GM10248 (cell line): ENCODE results near the gene ICAM5.
"Not testable (repeated sequence)": the region's sequence is repeated elsewhere in the genome, so short reads cannot be mapped to it uniquely, and the experiment has no call there.

Experiments used
- CTCF ChIA-PET: fragments of 300-600 bp; sonication (Branson Sonifier 250); formaldehyde crosslinking; extraction: SDS; loops from one replicate; lab custom pipeline; 2021; ENCODE audit warnings: antibody characterized with exemption; lab: Yijun Ruan, JAX
- POLR2A ChIA-PET: fragments of 350-650 bp; sonication (Branson Sonifier 250); formaldehyde crosslinking; extraction: SDS; loops from one replicate; lab custom pipeline; 2020; ENCODE audit warnings: antibody characterized with exemption; lab: Yijun Ruan, JAX
- DNase-seq: peaks from one replicate; pipeline ENCODE4 v3.0.0; 2012; ENCODE audit errors: extremely low spot score
- TF ChIP-seq, protein P1 (sequence below): IDR thresholded peaks from 2 replicates; pipeline ENCODE4 v1.5.1; 2012; ENCODE audit warnings: mild to moderate bottlenecking, low read depth; ENCODE audit errors: extremely low read depth, missing control alignments, control extremely low read depth

Gene ICAM5, protein sequence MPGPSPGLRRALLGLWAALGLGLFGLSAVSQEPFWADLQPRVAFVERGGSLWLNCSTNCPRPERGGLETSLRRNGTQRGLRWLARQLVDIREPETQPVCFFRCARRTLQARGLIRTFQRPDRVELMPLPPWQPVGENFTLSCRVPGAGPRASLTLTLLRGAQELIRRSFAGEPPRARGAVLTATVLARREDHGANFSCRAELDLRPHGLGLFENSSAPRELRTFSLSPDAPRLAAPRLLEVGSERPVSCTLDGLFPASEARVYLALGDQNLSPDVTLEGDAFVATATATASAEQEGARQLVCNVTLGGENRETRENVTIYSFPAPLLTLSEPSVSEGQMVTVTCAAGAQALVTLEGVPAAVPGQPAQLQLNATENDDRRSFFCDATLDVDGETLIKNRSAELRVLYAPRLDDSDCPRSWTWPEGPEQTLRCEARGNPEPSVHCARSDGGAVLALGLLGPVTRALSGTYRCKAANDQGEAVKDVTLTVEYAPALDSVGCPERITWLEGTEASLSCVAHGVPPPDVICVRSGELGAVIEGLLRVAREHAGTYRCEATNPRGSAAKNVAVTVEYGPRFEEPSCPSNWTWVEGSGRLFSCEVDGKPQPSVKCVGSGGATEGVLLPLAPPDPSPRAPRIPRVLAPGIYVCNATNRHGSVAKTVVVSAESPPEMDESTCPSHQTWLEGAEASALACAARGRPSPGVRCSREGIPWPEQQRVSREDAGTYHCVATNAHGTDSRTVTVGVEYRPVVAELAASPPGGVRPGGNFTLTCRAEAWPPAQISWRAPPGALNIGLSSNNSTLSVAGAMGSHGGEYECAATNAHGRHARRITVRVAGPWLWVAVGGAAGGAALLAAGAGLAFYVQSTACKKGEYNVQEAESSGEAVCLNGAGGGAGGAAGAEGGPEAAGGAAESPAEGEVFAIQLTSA

DNA sequence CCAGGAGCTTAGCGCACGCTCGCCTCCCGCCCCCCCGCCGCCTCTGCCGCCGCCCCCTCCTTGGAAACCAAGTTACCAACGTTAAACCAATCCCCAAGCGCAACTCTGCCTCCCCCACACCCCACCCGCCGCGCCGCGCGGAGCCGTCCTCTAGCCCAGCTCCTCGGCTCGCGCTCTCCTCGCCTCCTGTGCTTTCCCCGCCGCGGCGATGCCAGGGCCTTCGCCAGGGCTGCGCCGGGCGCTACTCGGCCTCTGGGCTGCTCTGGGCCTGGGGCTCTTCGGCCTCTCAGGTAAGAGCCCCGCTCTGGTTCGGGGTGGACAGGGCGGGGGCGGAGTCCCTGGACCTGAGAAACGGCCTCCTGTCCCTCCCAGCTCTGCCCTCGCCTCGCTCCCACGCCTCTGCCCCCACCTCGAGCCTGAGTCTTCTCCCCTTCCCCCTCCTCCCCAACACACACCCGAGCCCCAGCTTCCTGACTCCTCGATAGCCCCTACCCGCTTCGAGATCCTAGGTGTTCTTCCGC is at the start of gene ICAM5:
TSS of gene ICAM5 (plus strand) at position 117 of the 521 bp plus-strand sequence. CDS start at position 209, 92 bp downstream.
- TF ChIP-seq, protein P1, sequence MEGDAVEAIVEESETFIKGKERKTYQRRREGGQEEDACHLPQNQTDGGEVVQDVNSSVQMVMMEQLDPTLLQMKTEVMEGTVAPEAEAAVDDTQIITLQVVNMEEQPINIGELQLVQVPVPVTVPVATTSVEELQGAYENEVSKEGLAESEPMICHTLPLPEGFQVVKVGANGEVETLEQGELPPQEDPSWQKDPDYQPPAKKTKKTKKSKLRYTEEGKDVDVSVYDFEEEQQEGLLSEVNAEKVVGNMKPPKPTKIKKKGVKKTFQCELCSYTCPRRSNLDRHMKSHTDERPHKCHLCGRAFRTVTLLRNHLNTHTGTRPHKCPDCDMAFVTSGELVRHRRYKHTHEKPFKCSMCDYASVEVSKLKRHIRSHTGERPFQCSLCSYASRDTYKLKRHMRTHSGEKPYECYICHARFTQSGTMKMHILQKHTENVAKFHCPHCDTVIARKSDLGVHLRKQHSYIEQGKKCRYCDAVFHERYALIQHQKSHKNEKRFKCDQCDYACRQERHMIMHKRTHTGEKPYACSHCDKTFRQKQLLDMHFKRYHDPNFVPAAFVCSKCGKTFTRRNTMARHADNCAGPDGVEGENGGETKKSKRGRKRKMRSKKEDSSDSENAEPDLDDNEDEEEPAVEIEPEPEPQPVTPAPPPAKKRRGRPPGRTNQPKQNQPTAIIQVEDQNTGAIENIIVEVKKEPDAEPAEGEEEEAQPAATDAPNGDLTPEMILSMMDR = no peak
- CTCF ChIA-PET = interaction anchor here (0.8 to 6.3 kb wide), 13 partner anchors 9 to 128 kb away, joined by 3 to 54 read pairs (median 4); partner anchors contain the start of genes ICAM1, RAVER1 and S1PR2
- POLR2A ChIA-PET = interaction anchor here (1.0 to 4.0 kb wide), 7 partner anchors 9 to 91 kb away, joined by 3 to 84 read pairs (median 6); partner anchors contain the start of genes ICAM1, RAVER1 and TYK2
- DNase-seq = no peak

DNA sequence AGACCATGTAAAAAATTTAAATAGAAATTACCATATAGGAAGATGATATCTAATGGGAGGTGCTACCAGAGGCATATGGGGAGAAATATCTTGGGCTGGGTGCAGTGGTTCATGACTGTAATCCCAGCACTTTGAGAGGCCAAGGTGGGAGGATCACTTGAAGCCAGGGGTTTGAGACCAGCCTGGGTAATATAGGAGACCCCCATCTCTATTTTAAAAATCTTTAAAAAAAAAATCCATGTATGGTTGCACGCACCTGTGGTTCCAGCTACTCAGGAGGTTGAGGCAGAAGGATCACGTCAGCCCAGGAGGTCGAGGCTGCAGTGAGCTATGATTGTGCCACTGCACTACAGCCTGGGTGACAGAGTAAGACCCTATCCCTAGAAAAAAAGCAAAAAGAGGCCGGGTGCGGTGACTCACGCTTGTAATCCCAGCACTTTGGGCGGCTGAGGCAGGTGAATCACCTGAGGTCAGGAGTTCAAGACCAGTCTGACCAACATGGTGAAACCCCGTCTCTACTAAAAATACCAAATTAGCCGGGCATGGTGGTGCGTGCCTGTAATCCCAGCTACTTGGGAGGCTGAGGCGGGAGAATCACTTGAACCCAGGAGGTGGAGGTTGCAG is 47.8 kb upstream of the ICAM5 start:
- ChIA-PET POLR2A (interaction anchor here (0.6 kb wide), 1 partner anchor 28 kb away, joined by 3 read pairs; no protein-coding TSS in a partner anchor), CTCF (interaction anchor here (1.5 to 4.8 kb wide), 4 partner anchors 8 to 147 kb away, joined by 4 to 20 read pairs (median 12); no protein-coding TSS in a partner anchor)
- not testable (repeated sequence) for DNase-seq

DNA sequence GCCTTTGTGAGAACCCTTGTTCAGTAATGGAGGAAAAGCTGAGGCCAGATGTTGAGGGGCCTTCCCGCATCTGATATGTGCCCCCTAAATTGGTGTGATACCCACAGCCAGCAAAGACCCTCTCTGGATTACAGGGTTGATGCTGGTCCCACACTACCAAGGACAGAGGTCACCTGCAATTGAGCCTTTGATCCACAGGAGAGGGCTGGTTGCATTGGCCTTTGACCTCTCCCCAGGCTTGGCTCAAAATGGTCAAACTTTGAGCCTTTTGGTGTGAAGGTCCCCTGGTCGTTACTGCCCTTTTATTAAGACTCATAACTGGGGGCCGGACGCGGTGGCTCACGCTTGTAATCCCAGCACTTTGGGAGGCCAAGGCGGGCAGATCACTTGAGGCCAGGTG is 46.1 kb upstream of the ICAM5 start:
- ChIA-PET CTCF (interaction anchor here (2.8 to 4.8 kb wide), 2 partner anchors 15 kb away, joined by 13 to 20 read pairs; no protein-coding TSS in a partner anchor), POLR2A (interaction anchor here (0.7 kb wide), 1 partner anchor 22 kb away, joined by 4 read pairs; no protein-coding TSS in a partner anchor)
- TF ChIP-seq, protein P1 = no peak
- no peak for DNase-seq

DNA sequence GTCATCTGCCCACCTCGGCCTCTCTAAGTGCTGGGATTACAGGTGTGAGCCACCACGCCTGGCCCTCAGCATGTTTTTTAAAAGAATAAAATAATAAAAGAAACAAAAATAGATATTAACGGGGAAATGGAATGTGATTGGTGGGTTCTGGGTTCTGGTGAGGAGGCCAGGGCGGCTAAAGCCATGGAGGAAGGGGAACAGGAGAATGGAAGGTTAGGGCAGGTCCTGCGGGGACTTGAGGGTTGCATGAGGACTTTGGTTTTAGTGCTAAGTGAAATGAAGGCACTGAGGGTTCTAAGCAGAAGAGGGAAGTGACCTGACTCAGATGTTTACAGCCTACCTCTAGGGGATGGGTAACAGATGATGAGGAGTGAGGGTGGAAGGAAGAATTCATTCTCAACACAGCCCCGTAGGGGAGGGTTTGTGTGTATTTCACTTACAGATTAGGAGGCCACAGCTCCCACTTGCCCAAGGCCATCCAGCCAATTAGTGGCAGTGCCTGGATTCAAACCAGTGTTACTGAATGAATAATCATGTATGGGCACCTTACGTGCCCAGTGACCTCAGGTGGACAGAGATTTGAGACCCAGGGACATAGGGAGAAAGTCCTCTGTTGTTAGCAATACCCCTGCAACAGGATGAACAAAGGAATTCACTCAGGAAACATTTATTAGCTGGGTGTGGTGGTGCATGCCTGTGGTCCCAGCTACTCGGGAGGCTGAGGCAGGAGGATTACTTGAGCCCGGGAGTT is 44.4 kb upstream of the ICAM5 start:
- TF ChIP-seq, protein P1 = no peak
- CTCF ChIA-PET = interaction anchor here (1.1 to 4.8 kb wide), 10 partner anchors 14 to 315 kb away, joined by 3 to 20 read pairs (median 3); no protein-coding TSS in a partner anchor
- DNase-seq = peak; percentile 53
- POLR2A ChIA-PET = interaction anchor here (0.6 kb wide), 1 partner anchor 29 kb away, joined by 4 read pairs; no protein-coding TSS in a partner anchor

DNA sequence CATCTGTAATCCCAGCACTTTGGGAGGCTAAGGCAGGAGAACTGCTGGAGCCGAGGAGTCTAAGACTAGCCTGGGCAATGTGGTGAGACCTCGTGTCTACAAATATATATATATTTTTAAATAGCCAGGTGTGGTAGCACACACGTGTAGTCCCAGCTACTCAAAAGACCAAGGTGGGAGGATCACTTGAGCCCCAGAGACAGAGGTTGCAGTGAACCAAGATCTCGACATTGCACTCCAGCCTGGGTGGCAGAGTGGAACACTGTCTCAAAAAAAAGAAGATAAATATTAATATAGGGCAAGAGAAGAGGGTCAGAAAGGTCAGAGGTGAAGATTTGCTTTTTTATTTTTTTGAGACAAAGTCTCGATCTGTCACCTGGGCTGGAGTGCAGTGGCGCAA is 43.2 kb upstream of the ICAM5 start:
- ChIA-PET POLR2A (no interaction called here), CTCF (interaction anchor here (1.0 to 2.7 kb wide), 7 partner anchors 8 to 142 kb away, joined by 3 to 9 read pairs (median 3); no protein-coding TSS in a partner anchor)
- TF ChIP-seq, protein P1 = no peak
- DNase-seq = no peak
